NCI-H1048 (cell line): ENCODE results near the gene LEF1.

Experiments
- DNase-seq: peaks from one replicate; lab custom pipeline; 2025; lab: John Stamatoyannopoulos, UW

LEF1 gene

GRCh38 chr4:108109997-108110416 is 58.7 kb downstream of the LEF1 start:
- no peak for DNase-seq

- no peak for DNase-seq
Observed at GRCh38 chr4:108109111-108109510, 59.6 kb downstream of the LEF1 start.

GRCh38 chr4:108107729-108108382 is 60.9 kb downstream of the LEF1 start:
- DNase-seq = no peak

GRCh38 chr4:108107101-108107500 is 61.6 kb downstream of the LEF1 start:
- DNase-seq = no peak

GRCh38 chr4:108106186-108106585 is 62.5 kb downstream of the LEF1 start:
- DNase-seq = no peak

GRCh38 chr4:108103099-108103862 is 65.5 kb downstream of the LEF1 start:
- DNase-seq = no peak

GRCh38 chr4:108100827-108101226 is 67.9 kb downstream of the LEF1 start:
- no peak for DNase-seq

GRCh38 chr4:108099838-108100237 is 68.9 kb downstream of the LEF1 start:
- DNase-seq = no peak

GRCh38 chr4:108097990-108098553 is 70.7 kb downstream of the LEF1 start:
- no peak for DNase-seq

- no peak for DNase-seq
Observed at GRCh38 chr4:108094923-108095482, 73.7 kb downstream of the LEF1 start.

- DNase-seq = no peak
Observed at GRCh38 chr4:108094131-108094530, 74.6 kb downstream of the LEF1 start.

- DNase-seq = no peak
Observed at GRCh38 chr4:108092288-108092687, 76.4 kb downstream of the LEF1 start.

GRCh38 chr4:108087293-108087967 is 81.3 kb downstream of the LEF1 start:
- no peak for DNase-seq

GRCh38 chr4:108081256-108081655 is 87.5 kb downstream of the LEF1 start:
- DNase-seq = no peak

- no peak for DNase-seq
Observed at GRCh38 chr4:108080747-108081146, 88.0 kb downstream of the LEF1 start.

GRCh38 chr4:108078024-108078733 is 90.6 kb downstream of the LEF1 start:
- DNase-seq = no peak

- no peak for DNase-seq
Observed at GRCh38 chr4:108072300-108072699, 96.4 kb downstream of the LEF1 start.

GRCh38 chr4:108070775-108071174 is 98.0 kb downstream of the LEF1 start:
- no peak for DNase-seq

- no peak for DNase-seq
Observed at GRCh38 chr4:108068442-108068841, 100.3 kb downstream of the LEF1 start.

GRCh38 chr4:108060686-108061321 is 107.9 kb downstream of the LEF1 start:
- no peak for DNase-seq

- DNase-seq = no peak
Observed at GRCh38 chr4:108060164-108060563, 108.6 kb downstream of the LEF1 start.
